Left ventricle myocardium superior (tissue), 1 donor: ENCODE measurements around the gene SLC7A14. TPM values are rescaled to one million over a fixed set of nuclear protein-coding genes. Genes with fewer than 3 reads are reported as not detected.
A peak's percentile ranks its signal among the peaks of the same experiment; 100 is the strongest.

Source experiments
- ATAC-seq: fragments of 200-7000 bp; cut with Tn5 transposase; one replicate; pipeline ENCODE4 v1.9.1; 2020; ENCODE audit warnings: mild to moderate bottlenecking, moderate library complexity
- DNase-seq: peaks from one replicate; pipeline ENCODE4 v3.0.0-alpha.2; 2020
- intact Hi-C: fragments of 100-400 bp; cut with micrococcal nuclease; formaldehyde crosslinking; loops from one replicate; pipeline ENCODE4 v1.11.0; 2022
- total RNA-seq: library from RNA; stranded (reverse); fragmentation: NEBNext Ultra II Directional; extraction: Animal tissue kit (Norgen Biotek cat#: 25700); gene quantifications from one replicate; pipeline ENCODE4 v1.2.1, GENCODE V29; 2021
- donor health status: DM: no; HTN: yes; CAD: no; lungs with severe emphysema.

SLC7A14 gene
- total RNA-seq, 1 donor from 2014 or later: not detected

DNA sequence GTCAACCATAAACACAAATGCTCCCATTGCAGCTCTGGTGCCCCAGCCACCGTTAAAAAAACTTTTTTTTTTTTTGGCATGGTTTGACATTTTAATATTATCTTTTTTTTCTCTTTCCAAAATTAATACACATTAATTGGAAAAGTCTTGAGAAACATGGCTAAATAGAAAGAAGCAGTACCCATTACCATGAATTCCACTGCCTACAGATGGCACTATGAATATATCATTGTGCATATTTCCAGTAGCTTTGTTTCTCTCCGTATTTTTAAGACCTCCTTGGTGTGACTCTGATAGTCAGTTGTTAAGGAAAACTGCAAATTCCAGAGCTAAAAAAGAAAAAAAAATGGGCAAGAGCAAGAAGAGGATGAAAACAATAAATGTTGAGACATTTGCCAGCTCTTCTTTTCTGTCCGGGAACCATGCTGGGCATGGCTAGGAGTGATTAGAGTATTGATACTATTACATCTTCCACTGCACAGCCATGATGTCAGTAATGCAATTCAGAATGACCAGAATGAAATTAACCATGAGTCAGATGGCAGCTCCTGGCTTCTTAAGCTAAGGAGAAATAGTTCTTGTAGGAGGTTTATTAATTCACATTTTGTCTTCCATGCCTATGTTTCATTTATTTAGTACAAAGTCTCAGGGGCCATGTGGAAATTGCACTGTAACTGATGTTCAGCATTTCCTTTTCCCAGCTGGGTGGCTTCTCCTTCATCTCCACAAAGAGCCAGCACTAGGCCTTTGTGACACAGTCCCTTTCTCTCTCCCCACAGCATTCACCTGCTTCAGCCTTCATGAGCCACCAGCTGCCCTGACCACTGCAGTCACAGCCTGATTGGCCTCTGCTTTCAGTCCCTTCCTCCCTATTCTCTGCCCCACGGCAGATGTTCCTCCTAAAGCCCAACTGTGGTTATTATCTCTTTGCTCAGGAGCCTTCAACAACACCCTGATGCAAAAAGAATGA is 31.8 kb downstream of the SLC7A14 start:
- ATAC-seq (no peak), DNase-seq (no peak)
- intact Hi-C loops: loop anchor here (10.0 kb wide), 1 partner anchor 141 kb away; no protein-coding TSS in a partner anchor

DNA sequence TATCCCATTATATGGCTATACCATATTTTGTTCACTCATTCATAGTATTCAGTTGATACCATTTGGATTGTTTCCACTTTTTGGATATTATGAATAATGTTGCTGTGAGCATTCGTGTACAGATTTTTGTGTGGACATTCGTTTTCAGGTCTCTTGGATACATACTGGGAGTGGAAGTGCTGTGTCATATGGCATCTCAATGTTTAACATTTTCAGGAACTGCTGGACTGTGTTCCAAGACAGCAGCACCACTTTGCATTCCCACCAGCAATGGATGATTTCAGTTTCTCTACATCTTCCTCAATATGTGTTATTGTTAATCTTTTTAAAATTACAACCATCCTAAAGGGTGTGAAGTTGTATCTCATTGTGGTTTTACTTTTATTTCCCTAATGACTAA is 34.6 kb downstream of the SLC7A14 start:
- DNase-seq (no peak), ATAC-seq (no peak)
- intact Hi-C loops: loop anchor here (10.0 kb wide), 1 partner anchor 144 kb away; no protein-coding TSS in a partner anchor

DNA sequence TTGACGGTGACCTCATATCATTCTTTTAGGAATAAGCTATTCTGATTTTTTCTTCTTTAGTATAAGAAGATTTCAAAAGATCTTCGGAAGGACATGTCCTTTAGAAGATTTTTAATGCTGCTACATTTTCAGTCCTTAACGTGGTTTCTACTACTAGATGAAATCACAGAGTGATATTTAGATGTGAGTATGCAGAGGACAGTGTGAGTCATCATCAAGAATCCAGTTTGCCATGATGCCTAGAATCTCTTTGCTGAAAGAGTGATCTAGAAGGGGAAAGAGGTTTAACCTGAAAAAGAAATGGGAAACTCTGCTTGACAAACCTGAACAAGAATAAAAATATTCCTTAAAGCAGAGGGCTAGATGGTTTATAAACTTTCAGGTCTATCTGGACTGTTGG is 43.2 kb downstream of the SLC7A14 start:
- DNase-seq (no peak), ATAC-seq (no peak)
- intact Hi-C loops: no loop called here

DNA sequence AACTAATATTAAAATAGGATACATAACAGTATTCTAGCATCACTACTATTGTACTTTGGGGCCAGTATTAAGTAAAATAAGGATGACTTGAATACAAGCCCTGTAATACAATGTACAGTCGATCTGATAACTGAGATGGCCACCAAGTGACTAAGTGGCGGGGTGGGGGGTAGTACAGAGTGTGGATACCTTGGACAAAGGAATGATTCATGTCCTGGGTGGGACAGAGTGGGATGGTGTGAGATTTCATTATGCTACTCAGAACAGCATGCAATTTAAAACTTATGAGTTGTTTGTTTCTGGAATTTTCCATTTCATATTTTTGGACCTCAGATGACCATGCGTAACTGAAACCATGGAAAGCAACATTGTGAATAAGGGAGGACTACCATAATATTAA is 46.0 kb downstream of the SLC7A14 start:
- no peak for DNase-seq
- ATAC-seq: no peak
- intact Hi-C loops: no loop called here

DNA sequence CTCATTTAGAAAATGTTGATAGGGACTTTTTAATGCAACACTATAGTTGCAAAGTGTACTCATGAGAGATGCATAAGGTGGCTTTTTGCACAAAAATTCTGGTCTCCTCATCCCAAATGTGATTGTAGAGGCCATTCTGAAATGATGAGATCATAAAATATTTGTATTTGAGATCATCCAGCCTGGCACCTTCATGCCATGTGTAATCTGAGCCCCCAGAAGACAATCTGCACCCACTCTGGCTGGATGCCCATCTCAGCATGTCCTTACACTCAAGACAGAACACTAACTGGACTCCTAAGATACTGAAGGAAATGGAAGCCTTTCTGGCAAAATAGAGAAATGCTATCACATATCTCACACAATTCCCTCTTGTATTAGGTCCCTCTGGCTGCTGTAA is 49.2 kb downstream of the SLC7A14 start:
- no peak for ATAC-seq
- no peak for DNase-seq
- intact Hi-C loops: no loop called here

DNA sequence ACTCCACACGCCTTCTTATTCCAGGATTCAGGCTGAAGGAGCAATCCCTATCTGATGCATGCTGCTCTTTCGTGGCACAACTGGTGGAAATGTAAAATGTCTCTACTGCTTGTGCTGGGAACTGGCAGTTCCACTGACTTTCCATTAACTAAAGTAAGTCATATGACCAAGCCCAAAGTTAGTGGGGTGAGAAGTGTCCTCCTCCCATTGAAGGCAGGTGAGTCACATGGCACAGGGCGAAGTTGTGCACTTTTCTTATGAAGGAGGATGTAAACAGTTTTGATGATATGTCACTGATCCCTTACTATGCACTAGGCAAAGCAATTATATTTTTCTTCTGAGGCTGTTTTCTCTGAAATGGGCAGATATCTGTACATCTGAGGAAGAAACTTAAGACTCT is 51.6 kb downstream of the SLC7A14 start:
- intact Hi-C loops: no loop called here
- ATAC-seq (no peak), DNase-seq (no peak)

DNA sequence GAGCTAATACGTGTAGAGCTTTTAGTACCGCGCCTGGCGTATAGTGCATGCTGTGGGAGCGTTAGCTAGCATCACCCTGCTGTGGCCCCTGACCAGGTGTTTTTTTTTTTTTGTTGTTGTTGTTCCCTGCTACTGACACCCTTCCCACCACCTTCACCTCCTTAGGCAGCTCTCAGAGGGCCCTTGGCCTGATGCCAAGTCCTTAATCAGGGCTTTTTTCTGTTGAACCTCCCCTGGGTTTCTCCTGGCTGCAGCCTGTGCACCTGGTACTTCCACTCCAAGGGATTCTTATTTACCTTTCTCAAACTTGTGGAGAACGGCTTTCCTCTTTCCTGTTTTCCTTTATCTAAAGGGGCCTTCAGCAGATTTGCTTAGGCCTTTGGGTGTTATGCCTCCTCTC is 53.3 kb downstream of the SLC7A14 start:
- intact Hi-C loops: no loop called here
- no peak for DNase-seq
- ATAC-seq: no peak

DNA sequence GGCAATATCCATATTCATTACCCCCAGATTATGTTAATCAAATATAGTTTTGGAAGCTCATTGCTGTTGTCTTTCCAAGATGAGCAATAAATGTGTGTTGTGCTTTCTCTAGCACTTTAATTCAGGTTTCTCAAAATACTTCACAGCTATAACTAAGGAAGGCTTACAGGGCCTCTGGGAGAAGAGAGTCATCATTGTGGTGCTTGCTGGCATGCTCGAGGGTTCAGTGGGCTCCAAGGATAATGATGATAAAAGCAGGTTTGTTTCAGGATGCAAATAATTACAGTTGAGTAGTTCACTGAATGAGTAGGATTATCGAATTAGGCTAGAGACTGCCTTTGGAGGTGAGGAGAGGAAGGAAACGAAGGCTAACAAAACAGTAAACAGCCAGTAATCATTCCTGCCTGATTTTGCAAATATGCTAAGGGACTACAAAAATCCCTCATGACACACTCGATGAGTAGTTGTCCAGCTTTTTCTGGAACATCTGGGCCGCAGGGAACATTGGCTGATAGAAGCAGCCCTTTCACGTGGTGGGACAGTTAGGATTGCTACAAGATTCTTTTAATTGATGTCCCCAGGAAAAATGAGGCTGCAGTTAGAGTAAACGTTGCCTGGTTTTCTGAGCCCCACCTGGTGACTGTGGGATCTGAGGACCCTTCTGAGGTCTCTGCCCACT is 54.1 kb downstream of the SLC7A14 start:
- DNase-seq: no peak
- ATAC-seq: peak; percentile 75
- intact Hi-C loops: no loop called here

DNA sequence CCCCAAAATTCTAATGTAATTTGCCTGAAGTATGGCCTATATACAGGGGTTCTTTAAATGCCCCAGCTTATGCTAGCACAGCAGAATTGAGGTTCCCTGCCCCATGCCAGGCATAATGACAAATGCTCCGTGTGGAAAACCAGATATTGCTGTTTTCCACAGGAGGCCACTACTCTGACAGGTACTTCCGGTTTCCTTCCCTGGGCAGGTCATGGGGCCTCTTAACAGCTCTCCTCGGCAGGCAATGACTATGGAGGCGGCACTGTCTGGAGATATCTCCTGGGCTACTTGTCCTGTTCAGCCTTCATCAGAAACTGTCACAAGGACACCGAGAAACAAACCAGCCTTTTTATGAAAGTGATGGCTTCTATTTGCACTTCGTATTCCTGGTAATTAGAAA is 54.8 kb downstream of the SLC7A14 start:
- intact Hi-C loops: no loop called here
- no peak for DNase-seq
- no peak for ATAC-seq

DNA sequence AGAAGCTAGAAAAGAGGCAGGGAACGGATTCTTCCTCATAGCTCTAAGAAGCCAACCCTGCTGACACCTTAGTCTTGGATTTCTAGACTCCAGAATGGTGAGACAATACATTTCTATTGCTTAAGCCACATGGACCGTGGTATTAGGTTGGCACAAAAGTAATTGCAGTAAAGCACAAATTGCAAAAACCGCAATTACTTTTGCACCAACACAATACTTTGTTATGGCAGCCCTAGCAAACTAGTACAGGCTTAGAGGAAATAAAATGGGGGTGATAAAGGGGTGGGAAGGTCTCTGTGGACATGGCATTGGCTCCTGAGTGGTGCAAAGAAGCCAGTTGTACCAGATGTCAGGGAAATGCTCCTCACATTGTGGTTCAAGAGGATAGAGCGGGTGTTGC is 56.0 kb downstream of the SLC7A14 start:
- ATAC-seq: no peak
- intact Hi-C loops: no loop called here
- no peak for DNase-seq

DNA sequence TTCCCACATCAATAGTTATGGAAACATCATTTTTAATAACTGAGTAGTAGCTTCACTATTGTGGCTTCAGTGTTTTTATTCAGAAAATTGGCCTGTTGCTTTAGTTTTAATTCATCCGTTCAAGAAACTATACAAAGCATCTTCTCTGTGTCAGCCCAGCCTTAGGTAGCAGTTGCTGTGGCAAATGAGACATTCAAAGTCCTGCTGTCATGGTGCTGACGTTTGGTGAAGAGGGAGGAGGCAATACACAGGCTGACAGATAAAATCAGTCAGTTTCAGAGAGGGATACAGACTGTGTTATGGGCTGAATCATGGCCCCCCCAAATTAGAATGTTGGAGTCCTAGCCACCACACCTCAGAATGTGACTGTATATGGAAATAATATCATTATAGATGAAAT is 56.5 kb downstream of the SLC7A14 start:
- no peak for ATAC-seq
- intact Hi-C loops: no loop called here
- no peak for DNase-seq

DNA sequence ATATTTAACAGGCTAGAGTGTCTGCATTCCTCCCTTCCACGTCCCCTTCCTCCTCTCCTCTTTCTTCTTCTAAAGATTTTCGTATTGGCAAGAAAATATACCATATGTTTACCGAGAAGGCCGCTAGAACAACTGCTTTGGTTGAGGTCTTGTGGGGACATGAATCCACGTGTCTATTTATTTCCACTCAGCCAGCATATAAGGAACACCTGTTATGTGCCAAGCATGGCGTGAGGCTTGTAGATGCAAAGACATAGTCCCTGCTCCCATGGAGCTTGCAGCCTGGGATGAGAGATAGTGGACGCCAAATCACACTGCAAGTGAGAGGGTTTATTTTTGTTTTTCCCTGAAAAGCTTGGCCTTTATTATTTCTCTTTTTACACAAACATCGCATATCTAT is 57.1 kb downstream of the SLC7A14 start:
- intact Hi-C loops: no loop called here
- ATAC-seq: no peak
- DNase-seq: no peak

DNA sequence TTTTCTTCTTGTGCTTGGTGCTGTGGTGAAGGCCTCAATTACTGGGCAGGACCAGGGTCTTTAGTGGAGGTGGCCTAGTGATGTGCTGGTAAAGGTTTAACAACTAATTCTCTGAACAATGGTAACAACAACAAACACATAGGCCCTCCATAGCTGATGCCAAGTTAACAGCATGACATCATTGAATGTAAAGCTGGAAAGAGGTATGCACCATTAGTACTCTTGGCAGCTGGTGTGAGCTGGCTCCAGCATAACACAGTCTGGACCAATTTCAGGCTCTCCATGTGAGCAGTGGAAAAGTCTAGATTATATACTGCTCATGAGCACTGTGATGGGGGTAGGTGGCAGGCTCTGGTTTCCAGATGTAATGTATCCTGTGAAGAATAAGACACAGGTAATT is 61.8 kb downstream of the SLC7A14 start:
- intact Hi-C loops: no loop called here
- DNase-seq (no peak), ATAC-seq (no peak)

DNA sequence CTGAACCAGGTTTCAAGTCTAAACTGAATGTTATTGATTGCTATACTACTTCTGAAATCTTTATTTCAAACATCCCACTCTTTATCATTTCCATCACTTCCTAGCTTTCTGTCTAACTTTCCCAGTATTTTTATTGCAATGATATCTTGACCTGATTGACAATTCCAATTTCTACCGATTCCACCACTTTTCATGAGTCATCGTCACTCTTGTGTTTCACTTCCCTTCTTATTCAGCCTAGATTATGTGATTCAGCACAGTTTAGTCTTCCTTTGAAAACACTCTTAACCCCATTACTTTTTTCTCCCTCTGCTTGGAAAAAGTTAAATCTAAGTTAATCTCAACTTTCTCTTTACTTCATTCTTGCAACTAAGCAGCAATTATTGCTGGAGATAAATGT is 62.6 kb downstream of the SLC7A14 start:
- intact Hi-C loops: no loop called here
- no peak for ATAC-seq
- no peak for DNase-seq

DNA sequence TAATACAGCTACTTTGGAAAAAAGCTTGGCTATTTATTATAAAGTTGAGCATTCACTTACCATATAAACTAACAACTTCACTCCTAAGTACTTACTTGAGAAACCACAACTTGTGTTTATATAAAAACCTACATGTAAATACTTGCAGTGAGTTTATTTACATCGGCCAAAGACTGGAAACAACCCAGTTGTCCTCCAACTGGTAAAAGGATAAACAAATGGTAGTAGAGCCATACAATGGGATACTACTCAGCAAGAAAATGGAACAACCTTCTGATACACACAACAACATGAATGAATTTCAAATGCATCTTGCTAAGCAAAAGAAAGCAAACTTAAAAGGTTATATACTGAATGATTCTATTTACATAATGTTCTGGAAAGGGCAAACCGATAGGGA is 63.7 kb downstream of the SLC7A14 start:
- no peak for DNase-seq
- intact Hi-C loops: no loop called here
- ATAC-seq: no peak

DNA sequence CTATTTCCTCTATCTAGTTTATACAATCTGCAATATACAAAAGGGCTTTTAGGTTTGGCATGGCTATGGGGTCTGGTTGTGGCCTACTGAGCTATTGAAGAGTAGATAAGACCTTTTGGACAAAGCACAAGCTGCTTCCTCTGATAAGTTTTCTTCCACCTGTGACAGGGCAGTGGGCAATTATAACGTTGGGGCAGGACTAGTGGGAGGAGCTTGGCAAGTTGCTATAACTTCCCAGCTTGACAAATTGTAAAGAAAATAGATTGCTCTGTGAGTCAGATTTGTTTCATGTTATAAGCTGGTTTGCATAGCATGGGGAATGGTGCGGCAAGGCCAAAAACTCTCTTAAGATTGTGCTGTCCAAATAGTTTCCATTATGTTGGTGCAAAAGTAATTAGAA is 64.9 kb downstream of the SLC7A14 start:
- ATAC-seq (no peak), DNase-seq (no peak)
- intact Hi-C loops: no loop called here

DNA sequence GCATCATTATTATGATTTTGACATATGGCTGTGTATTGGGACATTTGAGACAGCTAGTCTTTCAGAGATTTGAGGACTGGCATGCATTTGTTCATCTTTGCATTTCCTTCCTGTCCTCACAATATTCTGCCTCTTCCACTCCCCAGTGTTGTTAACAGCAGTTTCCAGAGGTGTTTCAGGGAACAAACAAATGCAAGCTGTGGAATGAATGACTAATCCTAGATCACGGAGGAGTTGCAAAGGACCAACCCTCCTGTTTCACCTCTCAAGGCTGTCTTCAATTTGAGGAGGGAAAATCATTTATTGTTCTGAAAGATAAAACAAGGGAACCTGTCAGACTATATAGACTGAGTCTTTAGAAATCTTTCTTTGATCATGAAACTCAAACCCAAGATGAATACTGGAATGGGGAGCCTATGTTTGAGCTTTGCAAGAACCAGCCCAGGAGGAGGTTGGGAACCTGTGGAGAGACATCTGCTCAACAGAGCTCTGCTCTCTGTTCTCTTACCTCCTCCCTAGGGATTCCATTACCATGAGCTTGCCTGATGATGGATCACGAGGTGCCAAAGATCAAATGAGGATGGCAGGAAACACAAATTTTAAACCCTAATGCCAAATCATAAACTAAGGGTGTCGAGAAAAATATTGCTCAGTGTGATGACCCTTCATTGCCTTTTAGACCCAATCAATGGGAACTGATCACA is 68.5 kb downstream of the SLC7A14 start:
- no peak for ATAC-seq
- intact Hi-C loops: no loop called here
- DNase-seq: no peak

DNA sequence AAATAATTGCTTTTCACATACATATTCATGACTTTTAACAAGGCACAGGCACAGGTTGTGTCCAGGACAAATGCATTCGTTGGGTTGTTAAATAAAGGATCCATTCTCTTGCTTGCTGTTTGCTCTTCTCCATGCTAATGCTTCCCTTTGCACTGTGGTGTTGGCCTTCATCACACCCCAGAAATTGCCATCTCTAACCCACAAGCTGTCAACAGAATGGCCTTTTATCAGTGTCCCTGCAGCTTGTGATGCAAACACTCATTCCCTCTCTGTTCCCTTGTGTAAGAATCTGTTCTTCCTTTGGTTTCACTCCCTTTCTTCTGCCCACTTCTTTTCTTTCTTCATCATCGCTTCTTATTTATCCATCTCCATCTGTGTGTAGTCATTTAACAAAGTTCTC is 72.2 kb downstream of the SLC7A14 start:
- no peak for DNase-seq
- no peak for ATAC-seq

DNA sequence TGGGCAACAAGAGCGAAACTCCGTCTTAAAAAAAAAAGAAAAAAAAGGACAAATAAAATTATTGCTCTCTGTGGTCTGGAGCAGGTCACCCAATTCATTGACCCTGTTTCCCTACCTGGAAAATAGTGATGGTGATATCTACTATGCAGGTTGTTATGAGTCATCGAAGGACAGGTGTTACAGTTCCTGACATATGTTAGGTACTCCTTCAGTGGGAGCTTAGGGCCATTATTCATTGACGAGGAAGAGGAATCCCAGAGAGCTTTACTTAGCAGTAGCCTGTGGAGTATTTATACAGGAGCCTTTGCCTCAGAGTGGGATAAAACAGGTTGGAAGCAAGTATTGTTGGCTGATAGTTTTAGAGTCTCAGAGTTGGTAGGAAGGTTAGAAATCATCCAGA is 74.5 kb downstream of the SLC7A14 start:
- DNase-seq (no peak), ATAC-seq (no peak)
- intact Hi-C loops: no loop called here

More for the DNA sequence above, 72.2 kb downstream of the SLC7A14 start:
- intact Hi-C loops: no loop called here

DNA sequence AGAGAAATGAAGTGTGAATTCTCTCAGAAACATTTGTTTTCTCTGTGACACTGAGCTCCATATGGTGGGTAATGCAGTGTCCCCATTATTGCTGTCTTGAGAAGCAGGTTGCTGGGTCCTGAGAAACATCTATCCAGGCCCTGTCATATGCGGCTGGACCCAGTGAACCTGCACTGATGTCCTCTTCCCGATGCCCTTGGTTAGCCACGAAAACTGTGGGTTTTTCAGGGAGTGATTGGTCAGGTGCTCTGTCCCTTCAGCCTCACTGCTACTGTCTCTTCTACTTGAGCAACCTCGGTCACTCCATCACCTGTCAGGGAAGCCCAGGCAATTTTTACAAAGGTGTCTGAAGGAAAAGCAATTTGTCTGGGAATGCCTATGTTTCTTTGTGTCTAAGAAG is 77.0 kb downstream of the SLC7A14 start:
- no peak for DNase-seq
- intact Hi-C loops: no loop called here
- ATAC-seq: no peak
